K562 (cell line): ENCODE results near the gene DNM1. TPM values are rescaled to one million over a fixed set of nuclear protein-coding genes. Genes with fewer than 3 reads are reported as not detected.

ENCODE experiments used
- ATAC-seq: fragments of 200-7000 bp; cut with Tn5 transposase; 3 replicates; pipeline ENCODE4 v1.9.1; 2020; ENCODE audit warnings: moderate library complexity
- BruUV-seq: library from RNA; stranded (reverse); fragments of 400-500 nt; replicated peaks from 2 replicates; lab custom pipeline; 2021; lab: Mats Ljungman, UMichigan
- CTCF ChIA-PET: fragments of 300-600 bp; formaldehyde crosslinking; extraction: SDS; loops from one replicate; lab custom pipeline; 2021; ENCODE audit warnings: low intra/inter-chr PET ratio; lab: Yijun Ruan, JAX
- POLR2A ChIA-PET: fragments of 300-600, 350-650 bp; sonication (Branson Sonifier 250); formaldehyde crosslinking; extraction: SDS; loops from one replicate; lab custom pipeline; 2021; ENCODE audit warnings: antibody characterized with exemption, inconsistent platforms; lab: Yijun Ruan, JAX
- DNase-seq, 4 experiments: peaks; one replicate each; pipeline versions ENCODE4 v3.0.0 to v3.0.0-alpha.2; 2011 to 2018; ENCODE audit warnings: low spot score in 3 of 4, mixed read lengths in 3 of 4; ENCODE audit errors: extremely low read depth in 1 of 4
- FAIRE-seq: peaks from 2 replicates; lab custom pipeline; 2011; peaks lifted over from hg19 to GRCh38; lab: Jason Lieb, UNC
- H2AFZ ChIP-seq: 2 replicates; pipeline ENCODE4 v1.6.0; 2011; ENCODE audit warnings: low read depth, low read length, control low read depth, inconsistent platforms
- H3K27ac ChIP-seq: fragments of 200-600 bp; 3 replicates; pipeline ENCODE4 v1.8.0; 2011; ENCODE audit warnings: low read depth, mild to moderate bottlenecking, control low read depth, inconsistent platforms, low read length, moderate library complexity, mixed read lengths; ENCODE audit errors: extremely low read depth
- H3K27me3 ChIP-seq, 2 experiments: fragments of 300-600 bp in 1 of 2; 2 replicates in 1 of 2; 3 replicates in 1 of 2; pipeline versions ENCODE4 v1.6.0 to v1.8.0; 2011; ENCODE audit warnings: inconsistent platforms in 2 of 2, low read length in 2 of 2, mild to moderate bottlenecking in 1 of 2, mixed read lengths in 1 of 2, moderate library complexity in 1 of 2; ENCODE audit not compliant: control insufficient read depth in 2 of 2, insufficient read depth in 2 of 2
- H3K36me3 ChIP-seq: fragments of 300-600 bp; 3 replicates; pipeline ENCODE4 v1.8.0; 2011; ENCODE audit warnings: mild to moderate bottlenecking, low read length, inconsistent platforms; ENCODE audit not compliant: control insufficient read depth, insufficient read depth
- H3K4me1 ChIP-seq, 2 experiments: fragments of 200-600 bp in 1 of 2; replicated peaks in 1 of 2; 2 replicates in 1 of 2; 3 replicates in 1 of 2; pipeline versions ENCODE4 v1.5.1 to v1.8.0; 2011; ENCODE audit warnings: inconsistent platforms in 2 of 2, low read length in 2 of 2, mild to moderate bottlenecking in 1 of 2, mixed read lengths in 1 of 2, moderate library complexity in 1 of 2; ENCODE audit not compliant: control insufficient read depth in 2 of 2, insufficient read depth in 2 of 2
- H3K4me2 ChIP-seq: 2 replicates; pipeline ENCODE4 v1.6.1; 2011; ENCODE audit warnings: low read length, control low read depth, inconsistent platforms, mixed read lengths; ENCODE audit not compliant: insufficient read depth
- H3K4me3 ChIP-seq: fragments of 200-600 bp; sonication (generic), shearing (Covaris generic); 2 replicates; pipeline ENCODE4 v1.5.1; 2016; ENCODE audit warnings: control low read depth, inconsistent platforms
- H3K79me2 ChIP-seq: fragments of 200-600 bp; 3 replicates; pipeline ENCODE4 v1.8.0; 2011; ENCODE audit warnings: low read length, inconsistent platforms; ENCODE audit not compliant: control insufficient read depth, insufficient read depth
- H3K9ac ChIP-seq, 2 experiments: 2 replicates each; pipeline versions ENCODE4 v1.6.0 to v1.6.1; 2011; ENCODE audit warnings: low read depth in 2 of 2, low read length in 2 of 2, control low read depth in 1 of 2, inconsistent platforms in 1 of 2, mild to moderate bottlenecking in 1 of 2, mixed read lengths in 1 of 2; ENCODE audit not compliant: insufficient read depth in 1 of 2
- H3K9me1 ChIP-seq: one replicate; pipeline ENCODE4 v1.6.0; 2011; ENCODE audit warnings: inconsistent platforms, mild to moderate bottlenecking, low read length, moderate library complexity; ENCODE audit not compliant: control insufficient read depth, insufficient read depth
- H3K9me3 ChIP-seq: replicated peaks from 2 replicates; pipeline ENCODE4 v1.5.1; 2011; ENCODE audit warnings: low read depth, low read length, inconsistent platforms; ENCODE audit not compliant: control insufficient read depth, insufficient read depth
- H4K20me1 ChIP-seq: replicated peaks from 2 replicates; pipeline ENCODE4 v1.6.1; 2011; ENCODE audit warnings: low read length, inconsistent platforms, mixed read lengths; ENCODE audit not compliant: control insufficient read depth, insufficient read depth
- ADNP ChIP-seq: fragments of 200-800 bp; sonication (Bioruptor generic); IDR thresholded peaks from 2 replicates; pipeline ENCODE4 v1.6.1; 2016; ENCODE audit warnings: missing genetic modification characterization, missing compliant biosample characterization
- ATF2 ChIP-seq: sonication (generic); formaldehyde crosslinking; IDR thresholded peaks from 2 replicates; pipeline ENCODE4 v1.8.1; 2022; ENCODE audit warnings: missing genetic modification reagents
- BCLAF1 ChIP-seq, 2 experiments: fragments of 450-650 bp in 1 of 2; IDR thresholded peaks; 2 replicates each; pipeline ENCODE4 v1.6.1; 2011 to 2017; ENCODE audit warnings: low read depth in 2 of 2, antibody characterized with exemption in 1 of 2, borderline replicate concordance in 1 of 2, low read length in 1 of 2, mild to moderate bottlenecking in 1 of 2, mixed read lengths in 1 of 2; ENCODE audit not compliant: control insufficient read depth in 1 of 2
- CLOCK ChIP-seq: fragments of 250-450 bp; sonication (Bioruptor Pico); IDR thresholded peaks from 2 replicates; pipeline ENCODE4 v1.4.0; 2020; ENCODE audit warnings: mild to moderate bottlenecking, moderate library complexity, borderline replicate concordance
- PKNOX1 ChIP-seq: fragments of 450-650 bp; IDR thresholded peaks from 2 replicates; pipeline ENCODE4 v1.6.1; 2016
- SREBF1 ChIP-seq: fragments of 150-350 bp; IDR thresholded peaks from 2 replicates; pipeline ENCODE4 v1.6.1; 2014; ENCODE audit warnings: antibody characterized with exemption, low read depth, low read length, borderline replicate concordance
- TAF9B ChIP-seq: fragments of 450-650 bp; IDR thresholded peaks from 2 replicates; pipeline ENCODE4 v1.6.1; 2018; ENCODE audit warnings: mild to moderate bottlenecking; ENCODE audit not compliant: partially characterized antibody
- ZBTB2 ChIP-seq: fragments of 450-650 bp; IDR thresholded peaks from 2 replicates; pipeline ENCODE4 v1.6.1; 2016; ENCODE audit warnings: antibody characterized with exemption
- ZFP1 ChIP-seq: fragments of 450-650 bp; formaldehyde crosslinking; IDR thresholded peaks from 2 replicates; pipeline ENCODE4 v1.4.0; 2020; ENCODE audit warnings: mild to moderate bottlenecking, mixed read lengths
- WGBS: fragments of 100-300 bp; shearing (Covaris generic); methylation state at CpG from one replicate; pipeline ENCODE4 v1.1.6; 2016; ENCODE audit warnings: low coverage, mixed read lengths; ENCODE audit not compliant: insufficient coverage; ENCODE audit errors: missing lambda C conversion rate; 5-methylcytosine and 5-hydroxymethylcytosine counted together
- in situ Hi-C: fragments of 300-500 bp; cut with MboI; formaldehyde crosslinking; loops from 4 replicates; pipeline ENCODE4 v1.15.0; 2018; ENCODE audit warnings: inconsistent platforms, mixed read lengths
- intact Hi-C: fragments of 100-400 bp; cut with micrococcal nuclease; formaldehyde crosslinking; loops from 2 replicates; pipeline ENCODE4 v1.14.2; 2022
- polyA plus RNA-seq, 8 experiments: library from polyadenylated mRNA; depleted of rRNA in 4 of 8; stranded (reverse) in 5 of 8; unstranded in 3 of 8; fragments of >200 nt; fragmentation: Nextera tagmentation in 2 of 8; fragmentation: Illumina TruSeq in 1 of 8; extraction: Ambion mirVana in 2 of 8; extraction: Trizol in 1 of 8; gene quantifications; 2 replicates each; pipeline versions ENCODE4 v1.2.1 to v1.2.3, GENCODE V29; 2011 to 2014; ENCODE audit warnings: inconsistent platforms in 1 of 8, missing spikeins in 1 of 8
- total RNA-seq, 7 experiments: library from RNA; depleted of rRNA in 6 of 7; stranded (reverse); fragments of >200 nt in 6 of 7; fragmentation: Illumina TruSeq in 2 of 7; extraction: Trizol in 2 of 7; gene quantifications; 2 replicates each; pipeline versions ENCODE4 v1.2.1 to v1.2.3, GENCODE V29; 2011 to 2021; ENCODE audit warnings: low replicate concordance in 1 of 7

DNM1 gene
- total and polyA plus RNA-seq, 9 of the 15 experiments (the other 6 are each of a cell fraction or from before 2014, with no cell fraction given) = 0.39 to 23.1 (median 9.1) TPM

- BruUV-seq = no TSS peak
- POLR2A ChIA-PET = interaction anchor here (0.9 to 12.6 kb wide), 6 partner anchors 5 to 528 kb away, joined by 3 to 155 read pairs (median 10); partner anchors contain the start of gene BBLN
Observed at GRCh38 chr9:128169492-128169891, 33.7 kb upstream of the DNM1 start.

More at GRCh38 chr9:128169492-128169891, 33.7 kb upstream of the DNM1 start:
- Histone ChIP-seq H3K9me3 (no peaks in the 10 kb centered on the region), H3K9me1 (no peaks in the 10 kb centered on the region), H3K36me3 (peaks cover 77% of the 10 kb centered on the region), H3K4me3 (no peak overlapping the region), H3K9ac (peak overlapping the region in 1 of 2 experiments; percentile 76; a peak in 2 of 4 replicates), H2AFZ (no peak overlapping the region), H4K20me1 (0 out of 2 replicates have a peak, but pooled peaks cover 4% of the 10 kb centered on the region), H3K27ac (no peak overlapping the region), H3K27me3 (no peaks in the 10 kb centered on the region), H3K79me2 (no peaks in the 10 kb centered on the region), H3K4me1 (peaks cover 0 to 12% of the 10 kb centered on the region in 2 experiments; a peak in 3 of 5 replicates), H3K4me2 (no peak overlapping the region)
- FAIRE-seq (no peak), DNase-seq (no peak), ATAC-seq (no peak)
- 71% methylated on average over 8 of the region's 8 CpGs for WGBS
- TF ChIP-seq ZFP1 (CRISPR knock-in tag) (no peak), ZBTB2 (no peak), ADNP (tag) (no peak), PKNOX1 (no peak), TAF9B (no peak), BCLAF1 (IDR thresholded peaks at IDR 0.05; ENCODE audit: borderline replicate concordance in 1 of 2, control insufficient read depth in 1 of 2, low read depth in 2 of 2, low read length in 1 of 2) (no peak), ATF2 (CRISPR knock-in tag) (no peak), SREBF1 (no peak), CLOCK (CRISPR knock-in tag) (no peak)
- CTCF ChIA-PET = no interaction called here
- in situ Hi-C loops = no loop called here
- intact Hi-C loops = no loop called here
